OCI-LY3 (cell line): ENCODE measurements around the gene LRRC15.

Experiments used
- CTCF ChIP-seq: fragments of 200-600, 300-600 bp; sonication (generic); IDR thresholded peaks from 2 replicates; pipeline ENCODE4 v1.5.1; 2014; ENCODE audit warnings: antibody characterized with exemption, low read length, low read depth
- EZH2phosphoT487 ChIP-seq: fragments of 200-600 bp; shearing (Covaris generic); IDR thresholded peaks from 2 replicates; pipeline ENCODE4 v1.6.1; 2018; ENCODE audit warnings: antibody characterized with exemption, mixed run types, low read depth

GRCh38 chr3:194383276-194383940, 13.9 kb upstream of the LRRC15 start:
- no peak for TF ChIP-seq CTCF
- TF ChIP-seq EZH2phosphoT487, result no peak
